B cell (primary cell): ENCODE measurements around the gene PGGHG. TPM values are rescaled to one million over a fixed set of nuclear protein-coding genes. Genes with fewer than 3 reads are reported as not detected.

Experiments used
- ATAC-seq: fragments of 200-7000 bp; cut with Tn5 transposase; one replicate; pipeline ENCODE4 v1.10.0; 2021; ENCODE audit warnings: low read depth, mild to moderate bottlenecking, moderate number of reproducible peaks, moderate library complexity
- CTCF ChIA-PET: fragments of 350-600 bp; sonication (Branson Sonifier 250); formaldehyde crosslinking; loops from one replicate; lab custom pipeline; 2021; ENCODE audit warnings: antibody characterized with exemption, inconsistent platforms; lab: Charles Lee
- POLR2A ChIA-PET: fragments of 350-600 bp; sonication (Branson Sonifier 250); formaldehyde crosslinking; loops from one replicate; lab custom pipeline; 2021; ENCODE audit warnings: antibody characterized with exemption; lab: Charles Lee
- DNase-seq: peaks from one replicate; pipeline ENCODE4 v3.0.0; 2013
- H2AFZ ChIP-seq: 2 replicates; pipeline ENCODE4 v1.6.1; 2012; ENCODE audit warnings: mild to moderate bottlenecking, low read depth, low read length; ENCODE audit not compliant: insufficient read depth, poor library complexity, severe bottlenecking
- H3K27ac ChIP-seq, 2 donors: 1 replicate in 1 of 2; 2 replicates in 1 of 2; pipeline ENCODE4 v1.5.1; 2012 to 2013; ENCODE audit warnings: low read length in 2 of 2, mild to moderate bottlenecking in 2 of 2, moderate library complexity in 1 of 2
- H3K27me3 ChIP-seq, 4 experiments: fragments of 200-600 bp in 1 of 4; sonication (generic) in 1 of 4; replicated peaks in 1 of 4; 1 replicate in 2 of 4; 2 replicates in 2 of 4; pipeline versions ENCODE4 v1.6.1 to v1.7.0; 2013 to 2016; ENCODE audit warnings: low read length in 3 of 4, mild to moderate bottlenecking in 2 of 4, mixed read lengths in 1 of 4, moderate library complexity in 1 of 4; ENCODE audit not compliant: insufficient read depth in 4 of 4, control insufficient read depth in 3 of 4; ENCODE audit errors: control extremely low read depth in 1 of 4
- H3K36me3 ChIP-seq, 2 experiments: replicated peaks in 1 of 2; 1 replicate in 1 of 2; 2 replicates in 1 of 2; pipeline versions ENCODE4 v1.6.1 to v1.7.1; 2013; ENCODE audit warnings: low read length in 1 of 2; ENCODE audit not compliant: insufficient read depth in 2 of 2, control insufficient read depth in 1 of 2; ENCODE audit errors: control extremely low read depth in 1 of 2, extremely low read depth in 1 of 2
- H3K4me1 ChIP-seq, 2 donors: fragments of 200-600 bp in 1 of 2; sonication (generic) in 1 of 2; 1 replicate in 1 of 2; 2 replicates in 1 of 2; pipeline versions ENCODE4 v1.5.1 to v1.6.1; 2013 to 2017; ENCODE audit warnings: low read length in 2 of 2; ENCODE audit not compliant: control insufficient read depth in 2 of 2, insufficient read depth in 2 of 2
- H3K4me2 ChIP-seq: replicated peaks from 2 replicates; pipeline ENCODE3; 2012; ENCODE audit warnings: mild to moderate bottlenecking, low read depth, low read length; ENCODE audit not compliant: poor library complexity, severe bottlenecking
- H3K4me3 ChIP-seq, 5 experiments: fragments of 200-600 bp in 1 of 5; sonication (generic) in 1 of 5; 1 replicate in 3 of 5; 2 replicates in 2 of 5; pipeline versions ENCODE4 v1.5.1 to v1.7.0; 2011 to 2016; ENCODE audit warnings: low read length in 4 of 5, mild to moderate bottlenecking in 4 of 5, low read depth in 2 of 5, control low read depth in 1 of 5, moderate library complexity in 1 of 5; ENCODE audit not compliant: insufficient read depth in 1 of 5; ENCODE audit errors: control extremely low read depth in 1 of 5, extremely low read depth in 1 of 5
- H3K79me2 ChIP-seq: fragments of 200-600 bp; sonication (generic); one replicate; pipeline ENCODE4 v1.6.0; 2016; ENCODE audit warnings: low read length; ENCODE audit not compliant: control insufficient read depth, insufficient read depth
- H3K9ac ChIP-seq: fragments of 200-600 bp; sonication (generic); 2 replicates; pipeline ENCODE4 v1.6.1; 2017; ENCODE audit warnings: mild to moderate bottlenecking, low read length, moderate library complexity
- H3K9me3 ChIP-seq, 3 donors: one replicate each; pipeline versions ENCODE4 v1.6.1 to v1.7.1; 2013; ENCODE audit warnings: low read length in 2 of 3; ENCODE audit not compliant: control insufficient read depth in 2 of 3, insufficient read depth in 1 of 3; ENCODE audit errors: control extremely low read depth in 1 of 3
- H4K20me1 ChIP-seq: 2 replicates; pipeline ENCODE4 v1.6.0; 2012; ENCODE audit warnings: mild to moderate bottlenecking, low read length; ENCODE audit not compliant: insufficient read depth, control insufficient read depth, poor library complexity, severe bottlenecking
- H3K27ac Mint-ChIP-seq: one replicate; pipeline ENCODE4 v1.8.0; 2021; ENCODE audit warnings: mixed read lengths
- H3K27me3 Mint-ChIP-seq: one replicate; pipeline ENCODE4 v1.8.0; 2021; ENCODE audit warnings: mixed read lengths
- H3K4me1 Mint-ChIP-seq: one replicate; pipeline ENCODE4 v1.8.0; 2021; ENCODE audit warnings: mixed read lengths
- H3K4me3 Mint-ChIP-seq: one replicate; pipeline ENCODE4 v1.8.0; 2021; ENCODE audit warnings: mixed read lengths
- H3K9me3 Mint-ChIP-seq: one replicate; pipeline ENCODE4 v1.8.0; 2022; ENCODE audit warnings: mixed read lengths; ENCODE audit not compliant: insufficient read depth
- EZH2 ChIP-seq: IDR thresholded peaks from 2 replicates; pipeline ENCODE4 v1.6.1; 2012; ENCODE audit warnings: borderline replicate concordance, low read depth, mild to moderate bottlenecking, moderate library complexity, low read length; ENCODE audit not compliant: insufficient read depth, poor library complexity, severe bottlenecking
- WGBS: methylation state at CpG from one replicate; pipeline ENCODE4 v1.1.5; 2013; ENCODE audit warnings: missing lambda C conversion rate; ENCODE audit not compliant: insufficient coverage; 5-methylcytosine and 5-hydroxymethylcytosine counted together
- intact Hi-C: fragments of 100-400 bp; cut with micrococcal nuclease; formaldehyde crosslinking; loops from one replicate; pipeline ENCODE4 v1.10.0; 2022
- polyA plus RNA-seq: library from polyadenylated mRNA; depleted of rRNA; stranded (reverse); fragments of >200 nt; gene quantifications from 2 replicates; pipeline ENCODE4 v1.2.3, GENCODE V29; 2012
- total RNA-seq, 2 donors: library from RNA; stranded (reverse); fragments of 120-200 nt in 1 of 2; gene quantifications; 1 replicate in 1 of 2; 2 replicates in 1 of 2; pipeline versions ENCODE4 v1.2.3 to v1.2.4, GENCODE V29; 2013 to 2022
- TF ChIP-seq, protein P1 (sequence below): fragments of 200-600 bp; IDR thresholded peaks from one replicate; pipeline ENCODE4 v1.8.0; 2022; ENCODE audit warnings: antibody characterized with exemption, mild to moderate bottlenecking

The PGGHG gene
- total and polyA plus RNA-seq, 2 donors (not counting 1 experiment from before 2014, with no cell fraction given), result 159 to 264 TPM

DNA sequence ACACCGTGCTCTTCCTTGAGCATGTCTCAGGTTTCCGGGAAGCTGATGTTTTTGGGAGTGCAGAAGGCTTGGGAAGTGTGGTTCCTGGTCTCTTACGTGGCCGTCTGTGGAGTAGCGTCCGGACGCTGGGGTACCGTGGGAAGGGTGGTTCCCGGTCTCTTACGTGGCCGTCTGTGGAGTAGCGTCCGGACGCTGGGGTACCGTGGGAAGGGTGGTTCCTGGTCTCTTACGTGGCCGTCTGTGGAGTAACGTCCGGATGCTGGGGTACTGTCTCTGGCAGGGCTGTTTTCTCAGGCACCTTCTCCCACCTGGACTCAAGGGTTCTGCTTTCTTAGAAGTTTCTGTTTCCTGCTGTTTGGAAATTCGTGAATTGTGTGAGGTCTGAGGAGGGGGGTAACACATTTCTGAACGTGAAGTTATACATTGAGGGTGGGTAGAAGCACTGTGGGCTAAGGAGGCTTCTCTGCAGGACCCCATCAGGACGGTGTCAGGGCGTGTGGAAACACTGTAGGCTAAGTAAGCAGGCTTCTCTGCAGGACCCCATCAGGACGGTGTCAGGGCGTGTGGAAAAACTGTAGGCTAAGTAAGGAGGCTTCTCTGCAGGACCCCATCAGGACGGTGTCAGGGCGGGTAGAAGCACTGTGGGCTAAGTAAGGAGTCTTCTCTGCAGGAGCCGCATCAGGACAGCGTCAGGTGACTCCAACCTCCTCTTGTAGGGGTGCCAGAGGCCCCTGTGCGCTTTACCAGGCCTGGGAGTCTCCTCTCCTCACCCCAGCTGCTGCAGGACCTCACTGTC, 37.1 kb downstream of the PGGHG start:
- H3K36me3 ChIP-seq, result no peaks in the 10 kb centered on the region
- Mint-ChIP-seq H3K4me3 (peak overlapping the region; percentile 66), H3K4me1 (peaks cover 49% of the 10 kb centered on the region), H3K27me3 (no peaks in the 10 kb centered on the region), H3K27ac (peak overlapping the region; percentile 95), H3K9me3 (no peaks in the 10 kb centered on the region)
- ChIA-PET CTCF (interaction anchor here (1.0 to 2.3 kb wide), 5 partner anchors 14 to 75 kb away, joined by 3 to 10 read pairs (median 6); no protein-coding TSS in a partner anchor), POLR2A (interaction anchor here (1.0 to 1.5 kb wide), 3 partner anchors 23 to 57 kb away, joined by 3 to 8 read pairs (median 3); no protein-coding TSS in a partner anchor)
- H3K9me3 ChIP-seq, result peaks cover 0 to 7% (median 0%) of the 10 kb centered on the region in 3 donors
- H4K20me1 ChIP-seq, result no peaks in the 10 kb centered on the region
- no peaks in the 10 kb centered on the region for H3K27me3 ChIP-seq
- peaks cover 29 to 47% of the 10 kb centered on the region in 2 donors for H3K4me1 ChIP-seq
- intact Hi-C loops, result no loop called here
- H3K27ac ChIP-seq, result peak overlapping the region; percentile 95 to 96
- H3K79me2 ChIP-seq, result no peaks in the 10 kb centered on the region
- TF ChIP-seq, protein P1, sequence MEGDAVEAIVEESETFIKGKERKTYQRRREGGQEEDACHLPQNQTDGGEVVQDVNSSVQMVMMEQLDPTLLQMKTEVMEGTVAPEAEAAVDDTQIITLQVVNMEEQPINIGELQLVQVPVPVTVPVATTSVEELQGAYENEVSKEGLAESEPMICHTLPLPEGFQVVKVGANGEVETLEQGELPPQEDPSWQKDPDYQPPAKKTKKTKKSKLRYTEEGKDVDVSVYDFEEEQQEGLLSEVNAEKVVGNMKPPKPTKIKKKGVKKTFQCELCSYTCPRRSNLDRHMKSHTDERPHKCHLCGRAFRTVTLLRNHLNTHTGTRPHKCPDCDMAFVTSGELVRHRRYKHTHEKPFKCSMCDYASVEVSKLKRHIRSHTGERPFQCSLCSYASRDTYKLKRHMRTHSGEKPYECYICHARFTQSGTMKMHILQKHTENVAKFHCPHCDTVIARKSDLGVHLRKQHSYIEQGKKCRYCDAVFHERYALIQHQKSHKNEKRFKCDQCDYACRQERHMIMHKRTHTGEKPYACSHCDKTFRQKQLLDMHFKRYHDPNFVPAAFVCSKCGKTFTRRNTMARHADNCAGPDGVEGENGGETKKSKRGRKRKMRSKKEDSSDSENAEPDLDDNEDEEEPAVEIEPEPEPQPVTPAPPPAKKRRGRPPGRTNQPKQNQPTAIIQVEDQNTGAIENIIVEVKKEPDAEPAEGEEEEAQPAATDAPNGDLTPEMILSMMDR, result no peak
- no peak for TF ChIP-seq EZH2
- H2AFZ ChIP-seq, result peak overlapping the region; percentile 82
- ATAC-seq, result no peak
- no peak for DNase-seq
- peak overlapping the region; percentile 81 for H3K4me2 ChIP-seq
- peak overlapping the region in 3 of 5 experiments; percentile 21 to 34 (median 26) for H3K4me3 ChIP-seq
- 89% methylated on average over 29 of the region's 30 CpGs for WGBS
- peak overlapping the region; percentile 57 for H3K9ac ChIP-seq

DNA sequence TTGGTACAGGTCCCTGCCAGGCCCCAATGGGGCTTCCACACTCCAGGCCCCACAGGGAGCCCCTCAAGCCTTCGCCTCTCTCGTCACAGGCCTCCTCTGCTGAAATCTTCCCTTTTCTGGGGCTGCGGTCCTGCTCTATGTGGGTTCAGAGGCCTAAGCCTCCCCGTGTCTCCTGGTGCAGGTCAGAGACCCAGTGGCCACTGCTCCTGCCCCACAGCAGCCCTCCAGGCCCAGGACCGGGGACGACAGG, 37.6 kb downstream of the PGGHG start:
- CTCF ChIA-PET, result interaction anchor here (1.6 to 4.4 kb wide), 2 partner anchors 29 to 75 kb away, joined by 10 to 23 read pairs; no protein-coding TSS in a partner anchor
- peak overlapping the region; percentile 95 for H3K27ac Mint-ChIP-seq
- no peaks in the 10 kb centered on the region for H3K9me3 Mint-ChIP-seq
- peak overlapping the region; percentile 66 for H3K4me3 Mint-ChIP-seq
- Histone ChIP-seq H3K36me3 (no peaks in the 10 kb centered on the region), H4K20me1 (no peaks in the 10 kb centered on the region), H3K79me2 (no peaks in the 10 kb centered on the region), H3K4me2 (peak overlapping the region; percentile 81), H2AFZ (peak overlapping the region; percentile 82), H3K9ac (peak overlapping the region; percentile 57), H3K4me1 (peaks cover 34 to 50% of the 10 kb centered on the region in 2 donors), H3K4me3 (peak overlapping the region in 4 of 5 experiments; percentile 21 to 34 (median 26)), H3K27ac (peak overlapping the region; percentile 95 to 96), H3K9me3 (peaks cover 0 to 7% (median 0%) of the 10 kb centered on the region in 3 donors), H3K27me3 (no peaks in the 10 kb centered on the region)
- POLR2A ChIA-PET, result interaction anchor here (1.0 to 1.5 kb wide), 3 partner anchors 22 to 58 kb away, joined by 3 to 8 read pairs (median 3); no protein-coding TSS in a partner anchor
- WGBS, result 46% methylated on average over 6 of the region's 6 CpGs
- peaks cover 52% of the 10 kb centered on the region for H3K4me1 Mint-ChIP-seq
- no peak for ATAC-seq
- TF ChIP-seq EZH2, result no peak
- TF ChIP-seq, protein P1, result no peak
- intact Hi-C loops, result no loop called here
- DNase-seq, result no peak
- H3K27me3 Mint-ChIP-seq, result no peaks in the 10 kb centered on the region
